Right cardiac atrium (tissue), 5 donors: Measurements from ENCODE around the gene LGALS1. TPM values are rescaled to one million over a fixed set of nuclear protein-coding genes. Genes with fewer than 3 reads are reported as not detected.
"Not testable (repeated sequence)": the region's sequence is repeated elsewhere in the genome, so short reads cannot be mapped to it uniquely, and the experiment has no call there.

ENCODE experiments used
- ATAC-seq, 2 donors: fragments of 200-7000 bp; cut with Tn5 transposase; one replicate each; pipeline versions ENCODE4 v1.8.0 to v1.9.1; 2020; ENCODE audit warnings: moderate library complexity in 2 of 2, mild to moderate bottlenecking in 1 of 2
- DNase-seq, 3 donors: peaks; one replicate each; pipeline ENCODE4 v3.0.0-alpha.2; 2020
- H3K27ac ChIP-seq: one replicate; pipeline ENCODE4 v1.5.1; 2013; ENCODE audit warnings: mild to moderate bottlenecking, low read length, control low read depth, moderate library complexity
- H3K27me3 ChIP-seq: one replicate; pipeline ENCODE4 v1.6.1; 2013; ENCODE audit not compliant: control insufficient read depth, insufficient read depth
- H3K4me1 ChIP-seq: one replicate; pipeline ENCODE4 v1.6.1; 2013; ENCODE audit warnings: low read length; ENCODE audit not compliant: control insufficient read depth, insufficient read depth
- H3K4me3 ChIP-seq: one replicate; pipeline ENCODE4 v1.5.1; 2013; ENCODE audit warnings: low read length, control low read depth
- H3K9me3 ChIP-seq: one replicate; pipeline ENCODE4 v1.6.1; 2013; ENCODE audit warnings: low read length; ENCODE audit not compliant: control insufficient read depth
- WGBS: extraction: QIAGEN DNeasy Blood & Tissue Kit; methylation state at CpG from one replicate; pipeline ENCODE4 v1.1.7; 2013; 5-methylcytosine and 5-hydroxymethylcytosine counted together
- intact Hi-C, 4 donors: fragments of 100-400 bp; cut with DNase I; formaldehyde crosslinking; loops; one replicate each; pipeline versions ENCODE4 v1.11.0 to v1.14.0; 2022 to 2023
- polyA plus RNA-seq: library from polyadenylated mRNA; stranded (reverse); fragments of 200-250 nt; gene quantifications from one replicate; pipeline ENCODE4 v1.2.3, GENCODE V29; 2013
- total RNA-seq, 4 donors: library from RNA; stranded (reverse); fragmentation: NEBNext Ultra II Directional; extraction: Animal tissue kit (Norgen Biotek cat#: 25700); gene quantifications; one replicate each; pipeline ENCODE4 v1.2.1, GENCODE V29; 2021
- donor health status: healthy with polysubstance abuse.
- donor health status: DM: no; HTN: yes; CAD: no.
- donor health status: DM: no; HTN: no; CAD: no.
- donor health status: DM: no; HTN: yes; CAD: no; lungs with severe emphysema.
- donor health status: DM: yes; HTN: yes; CAD: no.

LGALS1 gene
- total and polyA plus RNA-seq, 5 donors = 438 to 1,338 (median 636) TPM

GRCh38 chr22:37655252-37655563, 20.2 kb upstream of the LGALS1 start:
- intact Hi-C loops = no loop called here
- Histone ChIP-seq H3K9me3 (no peaks in the 10 kb centered on the region), H3K27ac (no peak overlapping the region), H3K4me1 (peaks cover 5% of the 10 kb centered on the region), H3K27me3 (no peaks in the 10 kb centered on the region), H3K4me3 (no peak overlapping the region)
- 79% methylated on average over 17 of the region's 17 CpGs for WGBS
- DNase-seq (peak in 1 of 3 donors; percentile 70), ATAC-seq (no peak)

GRCh38 chr22:37656583-37656982, 18.9 kb upstream of the LGALS1 start:
- H3K27ac ChIP-seq, H3K4me3 ChIP-seq, H3K9me3 ChIP-seq, intact Hi-C loops, ATAC-seq, H3K27me3 ChIP-seq, DNase-seq: not testable (repeated sequence)
- H3K4me1 ChIP-seq = peaks cover 14% of the 10 kb centered on the region
- 95% methylated on average over 4 of the region's 4 CpGs for WGBS

GRCh38 chr22:37657590-37658132, 17.8 kb upstream of the LGALS1 start:
- Histone ChIP-seq H3K4me1 (peaks cover 14% of the 10 kb centered on the region), H3K9me3 (no peaks in the 10 kb centered on the region), H3K27me3 (no peaks in the 10 kb centered on the region), H3K4me3 (peak overlapping the region; percentile 50), H3K27ac (peak overlapping the region; percentile 94)
- DNase-seq (no peak), ATAC-seq (no peak)
- intact Hi-C loops = no loop called here
- WGBS = 8% methylated on average over 6 of the region's 6 CpGs

GRCh38 chr22:37658133-37659065, 17.0 kb upstream of the LGALS1 start, which contains the start of gene PDXP:
PDXP (plus strand) TSS chr22:37658723; CDS start chr22:37658783, 60 bp downstream.
- ATAC-seq (peak; percentile 97 to 98), DNase-seq (peak; percentile 99 to 100 (median 100))
- H3K27ac ChIP-seq = peak within 1 kb of the TSS; percentile 94
- no peaks in the 10 kb centered on the region for H3K9me3 ChIP-seq
- peaks cover 14% of the 10 kb centered on the region for H3K4me1 ChIP-seq
- peak within 1 kb of the TSS; percentile 66 for H3K4me3 ChIP-seq
- intact Hi-C loops = no loop called here
- WGBS = under 1% methylated on average over 101 of the region's 101 CpGs
- H3K27me3 ChIP-seq = no peaks in the 10 kb centered on the region

- WGBS = 2% methylated on average over 68 of the region's 68 CpGs
- DNase-seq (no peak), ATAC-seq (no peak)
- no peaks in the 10 kb centered on the region for H3K27me3 ChIP-seq
- intact Hi-C loops = no loop called here
- no peaks in the 10 kb centered on the region for H3K9me3 ChIP-seq
- H3K4me1 ChIP-seq = peaks cover 14% of the 10 kb centered on the region
- no peak overlapping the region for H3K27ac ChIP-seq
- peak overlapping the region; percentile 66 for H3K4me3 ChIP-seq
Measured at GRCh38 chr22:37659066-37659896, 16.2 kb upstream of the LGALS1 start.

- Histone ChIP-seq H3K4me3 (no peak overlapping the region), H3K9me3 (no peaks in the 10 kb centered on the region), H3K4me1 (peaks cover 14% of the 10 kb centered on the region), H3K27me3 (no peaks in the 10 kb centered on the region), H3K27ac (no peak overlapping the region)
- 78% methylated on average over 14 of the region's 14 CpGs for WGBS
- ATAC-seq (no peak), DNase-seq (no peak)
- intact Hi-C loops = no loop called here
Measured at GRCh38 chr22:37659897-37660708, 15.3 kb upstream of the LGALS1 start.

GRCh38 chr22:37660709-37661045, 14.8 kb upstream of the LGALS1 start:
- WGBS = 64% methylated on average over 2 of the region's 2 CpGs

GRCh38 chr22:37661160-37661924, 14.1 kb upstream of the LGALS1 start:
- intact Hi-C loops = no loop called here
- DNase-seq = no peak
- H3K4me3 ChIP-seq = no peak overlapping the region
- no peaks in the 10 kb centered on the region for H3K9me3 ChIP-seq
- H3K27ac ChIP-seq = peak overlapping the region; percentile 94
- peak in 1 of 2 donors; percentile 32 for ATAC-seq
- no peaks in the 10 kb centered on the region for H3K27me3 ChIP-seq
- H3K4me1 ChIP-seq = peaks cover 14% of the 10 kb centered on the region
- 32% methylated on average over 12 of the region's 12 CpGs for WGBS

More at GRCh38 chr22:37660709-37661045, 14.8 kb upstream of the LGALS1 start:
- intact Hi-C loops = no loop called here
- Histone ChIP-seq H3K27ac (peak overlapping the region; percentile 94), H3K27me3 (no peaks in the 10 kb centered on the region), H3K4me1 (peaks cover 14% of the 10 kb centered on the region), H3K9me3 (no peaks in the 10 kb centered on the region), H3K4me3 (no peak overlapping the region)
- no peak for DNase-seq
- no peak for ATAC-seq

GRCh38 chr22:37662039-37662438, 13.4 kb upstream of the LGALS1 start:
- DNase-seq (no peak), ATAC-seq (no peak)
- Histone ChIP-seq H3K4me1 (peaks cover 14% of the 10 kb centered on the region), H3K27me3 (no peaks in the 10 kb centered on the region), H3K4me3 (no peak overlapping the region), H3K27ac (peak overlapping the region; percentile 57), H3K9me3 (no peaks in the 10 kb centered on the region)
- intact Hi-C loops = no loop called here
- 77% methylated on average over 5 of the region's 5 CpGs for WGBS
